ENCODE results near the gene RASSF7. TPM values are rescaled to one million over a fixed set of nuclear protein-coding genes. Genes with fewer than 3 reads are reported as not detected.

RASSF7 gene
- total RNA-seq, 1 donor from 2014 or later = 12.8 TPM

DNA sequence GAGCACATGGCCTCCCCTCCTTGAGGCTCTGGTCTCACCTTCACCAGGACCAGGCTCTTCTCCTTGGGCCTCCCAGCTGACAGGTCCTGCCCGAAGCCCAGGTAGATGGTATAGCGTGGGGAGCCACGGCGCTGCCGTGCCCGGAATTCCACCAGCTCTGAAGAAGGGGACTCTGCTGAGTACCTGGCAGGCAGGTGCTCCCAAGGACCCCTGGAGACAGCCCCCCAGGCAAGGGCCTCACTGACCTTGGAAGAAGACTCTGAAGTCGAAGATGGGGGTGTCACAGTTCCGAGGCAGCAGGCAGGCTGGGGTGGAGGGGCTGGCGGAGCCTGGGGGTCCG is 52.2 kb downstream of the RASSF7 start:
- Mint-ChIP-seq H3K27me3 (ENCODE audit: insufficient read depth, low read depth) (peaks cover 17% of the 10 kb centered on the region), H3K9me3 (no peaks in the 10 kb centered on the region), H3K4me3 (no peak overlapping the region), H3K36me3 (peaks cover 6% of the 10 kb centered on the region), H3K4me1 (no peaks in the 10 kb centered on the region), H3K27ac (no peak overlapping the region)
- DNase-seq (ENCODE audit: low spot score) = no peak
- Histone ChIP-seq H3K79me2 (ENCODE audit: low read depth) (peaks cover 5% of the 10 kb centered on the region), H3K9me3 (ENCODE audit: low read depth) (no peaks in the 10 kb centered on the region), H3K4me3 (no peak overlapping the region), H3K9ac (no peak overlapping the region), H3K27ac (no peak overlapping the region), H4K20me1 (ENCODE audit: low read depth) (peaks cover 54% of the 10 kb centered on the region), H3F3A (ENCODE audit: low read depth) (peaks cover 32% of the 10 kb centered on the region), H3K36me3 (no peaks in the 10 kb centered on the region), H3K4me1 (no peaks in the 10 kb centered on the region), H3K4me2 (no peak overlapping the region), H3K27me3 (no peaks in the 10 kb centered on the region), H2AFZ (replicated peaks) (no peak overlapping the region)
- no peak for TF ChIP-seq EZH2phosphoT487 (IDR thresholded peaks at IDR 0.05)
- TF ChIP-seq, protein P1, sequence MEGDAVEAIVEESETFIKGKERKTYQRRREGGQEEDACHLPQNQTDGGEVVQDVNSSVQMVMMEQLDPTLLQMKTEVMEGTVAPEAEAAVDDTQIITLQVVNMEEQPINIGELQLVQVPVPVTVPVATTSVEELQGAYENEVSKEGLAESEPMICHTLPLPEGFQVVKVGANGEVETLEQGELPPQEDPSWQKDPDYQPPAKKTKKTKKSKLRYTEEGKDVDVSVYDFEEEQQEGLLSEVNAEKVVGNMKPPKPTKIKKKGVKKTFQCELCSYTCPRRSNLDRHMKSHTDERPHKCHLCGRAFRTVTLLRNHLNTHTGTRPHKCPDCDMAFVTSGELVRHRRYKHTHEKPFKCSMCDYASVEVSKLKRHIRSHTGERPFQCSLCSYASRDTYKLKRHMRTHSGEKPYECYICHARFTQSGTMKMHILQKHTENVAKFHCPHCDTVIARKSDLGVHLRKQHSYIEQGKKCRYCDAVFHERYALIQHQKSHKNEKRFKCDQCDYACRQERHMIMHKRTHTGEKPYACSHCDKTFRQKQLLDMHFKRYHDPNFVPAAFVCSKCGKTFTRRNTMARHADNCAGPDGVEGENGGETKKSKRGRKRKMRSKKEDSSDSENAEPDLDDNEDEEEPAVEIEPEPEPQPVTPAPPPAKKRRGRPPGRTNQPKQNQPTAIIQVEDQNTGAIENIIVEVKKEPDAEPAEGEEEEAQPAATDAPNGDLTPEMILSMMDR (IDR thresholded peaks at IDR 0.05) = no peak
- no peak for TF ChIP-seq EZH2 (IDR thresholded peaks at IDR 0.05)

DNA sequence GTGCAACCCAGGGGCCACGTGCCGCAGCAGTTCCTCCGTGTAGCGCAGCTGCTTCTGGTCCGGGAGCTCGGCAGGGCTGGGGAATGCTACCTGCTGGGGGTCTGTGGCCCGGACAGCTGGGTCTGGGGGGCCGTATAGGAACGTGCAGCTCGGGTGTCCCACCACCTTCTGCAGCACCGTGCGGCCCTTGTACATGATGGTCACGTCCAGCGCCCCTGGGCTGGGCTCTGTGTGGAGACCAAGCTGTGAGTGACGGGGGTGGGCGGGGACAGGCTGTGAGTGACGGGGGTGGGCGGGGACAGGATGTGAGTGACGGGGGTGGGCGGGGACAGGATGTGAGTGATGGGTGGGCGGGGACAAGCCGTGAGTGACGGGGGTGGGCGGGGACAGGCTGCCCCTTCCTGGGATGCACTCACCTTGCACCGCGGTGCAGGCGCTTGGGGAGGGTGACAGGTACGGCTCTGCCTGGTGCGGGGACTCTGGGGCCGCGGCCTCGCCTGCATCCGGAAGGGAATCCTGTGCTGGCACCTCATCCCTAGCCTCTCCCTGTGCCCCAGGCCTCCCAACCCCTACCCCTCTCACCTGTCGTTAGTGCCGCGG is 52.7 kb downstream of the RASSF7 start:
- no peak overlapping the region for H3K4me3 ChIP-seq

More for the DNA sequence above, 52.7 kb downstream of the RASSF7 start:
- Mint-ChIP-seq H3K4me3 (no peak overlapping the region), H3K4me1 (no peaks in the 10 kb centered on the region), H3K36me3 (peaks cover 5% of the 10 kb centered on the region), H3K9me3 (no peaks in the 10 kb centered on the region), H3K27me3 (ENCODE audit: insufficient read depth, low read depth) (peaks cover 16% of the 10 kb centered on the region), H3K27ac (no peak overlapping the region)
- TF ChIP-seq EZH2phosphoT487 (IDR thresholded peaks at IDR 0.05) (no peak), EZH2 (IDR thresholded peaks at IDR 0.05) (no peak)
- TF ChIP-seq, protein P1 (IDR thresholded peaks at IDR 0.05) = no peak
- Histone ChIP-seq H3F3A (ENCODE audit: low read depth) (peaks cover 32% of the 10 kb centered on the region), H3K4me2 (no peak overlapping the region), H3K27ac (no peak overlapping the region), H3K4me1 (no peaks in the 10 kb centered on the region), H3K9me3 (ENCODE audit: low read depth) (no peaks in the 10 kb centered on the region), H3K27me3 (no peaks in the 10 kb centered on the region), H2AFZ (replicated peaks) (no peak overlapping the region), H4K20me1 (ENCODE audit: low read depth) (peaks cover 51% of the 10 kb centered on the region), H3K79me2 (ENCODE audit: low read depth) (peaks cover 5% of the 10 kb centered on the region), H3K36me3 (no peaks in the 10 kb centered on the region), H3K9ac (no peak overlapping the region)
- peak; percentile 92 for DNase-seq (ENCODE audit: low spot score)

MicroRNAs within 50 kb of the gene (microRNA counts, 767-probe panel; counts per million panel counts)
- 460 counts per million, percentile 90 among the panel's probes with 10 or more counts for microRNA hsa-miR-210

Small RNA genes within 50 kb of the gene (microRNA-seq; reads per million reads assigned to microRNA genes)
- 230 reads per million, percentile 83 among the genes with 10 or more reads in this experiment for gene MIR210

Small RNA genes within 50 kb of the gene (small RNA-seq; reads per million reads assigned to genes)
- gene MIR210 = 7.2 reads per million, percentile 95 among the genes with 10 or more reads in this experiment

Other genes starting within 250 kb of the RASSF7 start
- 13.3 and 48.6 TPM in 2 replicates for gene IFITM1, start 246.9 kb upstream of the RASSF7 start, total RNA-seq (ENCODE audit: low replicate concordance)
- 19.8 and 61.7 TPM in 2 replicates for gene IFITM3, start 240.1 kb upstream of the RASSF7 start, total RNA-seq (ENCODE audit: low replicate concordance)
- 16.4 and 110 TPM in 2 replicates for gene B4GALNT4, start 191.5 kb upstream of the RASSF7 start, total RNA-seq (ENCODE audit: low replicate concordance)
- 6.5 and 8.5 TPM in 2 replicates for gene PKP3, start 166.8 kb upstream of the RASSF7 start, total RNA-seq (ENCODE audit: low replicate concordance)
- gene SIGIRR, start 146.0 kb upstream of the RASSF7 start, total RNA-seq (ENCODE audit: low replicate concordance) = 5.4 and 8.4 TPM in 2 replicates
- 1.3 and 4.7 TPM in 2 replicates for gene ANO9, start 119.0 kb upstream of the RASSF7 start, total RNA-seq (ENCODE audit: low replicate concordance)
- 24.7 and 44.2 TPM in 2 replicates for gene PTDSS2, start 110.7 kb upstream of the RASSF7 start, total RNA-seq (ENCODE audit: low replicate concordance)
- gene RNH1, start 53.7 kb upstream of the RASSF7 start, total RNA-seq (ENCODE audit: low replicate concordance) = 10.5 and 44.8 TPM in 2 replicates
- gene HRAS, start 25.4 kb upstream of the RASSF7 start, total RNA-seq (ENCODE audit: low replicate concordance) = 21.2 and 32.3 TPM in 2 replicates
- gene LRRC56, start 23.4 kb upstream of the RASSF7 start, total RNA-seq (ENCODE audit: low replicate concordance) = 0.45 and 1.4 TPM in 2 replicates
- gene LMNTD2, start 232 bp upstream of the RASSF7 start, total RNA-seq (ENCODE audit: low replicate concordance) = 1.1 and 2.5 TPM in 2 replicates
- 9.8 and 43.6 TPM in 2 replicates for gene PHRF1, start 15.5 kb downstream of the RASSF7 start, total RNA-seq (ENCODE audit: low replicate concordance)
- 4.3 and 18.4 TPM in 2 replicates for gene IRF7, start 55.0 kb downstream of the RASSF7 start, total RNA-seq (ENCODE audit: low replicate concordance)
- not detected in 2 replicates for gene CDHR5, start 64.0 kb downstream of the RASSF7 start, total RNA-seq (ENCODE audit: low replicate concordance)
- not detected in 2 replicates for gene SCT, start 66.2 kb downstream of the RASSF7 start, total RNA-seq (ENCODE audit: low replicate concordance)
- gene DRD4, start 76.3 kb downstream of the RASSF7 start, total RNA-seq (ENCODE audit: low replicate concordance) = 0.97 and 6.6 TPM in 2 replicates
- gene DEAF1, start 134.3 kb downstream of the RASSF7 start, total RNA-seq (ENCODE audit: low replicate concordance) = 38.4 and 66.4 TPM in 2 replicates
- 38.7 and 42.7 TPM in 2 replicates for gene TMEM80, start 134.8 kb downstream of the RASSF7 start, total RNA-seq (ENCODE audit: low replicate concordance)
- gene EPS8L2, start 145.3 kb downstream of the RASSF7 start, total RNA-seq (ENCODE audit: low replicate concordance) = 3.3 and 11.0 TPM in 2 replicates
- gene TALDO1, start 186.5 kb downstream of the RASSF7 start, total RNA-seq (ENCODE audit: low replicate concordance) = 101 and 114 TPM in 2 replicates
- gene GATD1, start 216.5 kb downstream of the RASSF7 start, total RNA-seq (ENCODE audit: low replicate concordance) = 24.1 and 52.9 TPM in 2 replicates
- 0.94 and 1.9 TPM in 2 replicates for gene CEND1, start 229.1 kb downstream of the RASSF7 start, total RNA-seq (ENCODE audit: low replicate concordance)
- gene SLC25A22, start 237.3 kb downstream of the RASSF7 start, total RNA-seq (ENCODE audit: low replicate concordance) = 11.0 and 38.4 TPM in 2 replicates
- gene PIDD1, start 244.3 kb downstream of the RASSF7 start, total RNA-seq (ENCODE audit: low replicate concordance) = 4.8 and 34.6 TPM in 2 replicates
- gene RPLP2, start 249.0 kb downstream of the RASSF7 start, total RNA-seq (ENCODE audit: low replicate concordance) = 418 and 629 TPM in 2 replicates